Measurements from ENCODE around the gene MTUS2.

GRCh38 chr13:29499506-29500165, 679.5 kb downstream of the MTUS2 start:
- no peak for TF ChIP-seq CTCF (conservative IDR thresholded peaks at IDR 0.05 in 1 of 2, IDR thresholded peaks at IDR 0.05 in 1 of 2; ENCODE audit: extremely low read depth in 1 of 2, insufficient read depth in 1 of 2, low read depth in 1 of 2, low read length in 2 of 2)
- TF ChIP-seq EZH2 (IDR thresholded peaks at IDR 0.05; ENCODE audit: borderline replicate concordance, low read length), result no peak

Data from mammary epithelial cell (primary cell).